Measurements from ENCODE around the gene SPEG. TPM values are rescaled to one million over a fixed set of nuclear protein-coding genes. Genes with fewer than 3 reads are reported as not detected.

Gene SPEG
- total RNA-seq, 1 experiment from 2014 or later = 55.3 TPM

GRCh38 chr2:219536967-219537366 lies 102.3 kb downstream of the SPEG start (continued):
- no peak for TF ChIP-seq ZNF416 (CRISPR knock-in tag; IDR thresholded peaks at IDR 0.05)
- TF ChIP-seq, protein P1, sequence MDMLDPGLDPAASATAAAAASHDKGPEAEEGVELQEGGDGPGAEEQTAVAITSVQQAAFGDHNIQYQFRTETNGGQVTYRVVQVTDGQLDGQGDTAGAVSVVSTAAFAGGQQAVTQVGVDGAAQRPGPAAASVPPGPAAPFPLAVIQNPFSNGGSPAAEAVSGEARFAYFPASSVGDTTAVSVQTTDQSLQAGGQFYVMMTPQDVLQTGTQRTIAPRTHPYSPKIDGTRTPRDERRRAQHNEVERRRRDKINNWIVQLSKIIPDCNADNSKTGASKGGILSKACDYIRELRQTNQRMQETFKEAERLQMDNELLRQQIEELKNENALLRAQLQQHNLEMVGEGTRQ (CRISPR knock-in tag; IDR thresholded peaks at IDR 0.05) = no peak

GRCh38 chr2:219537657-219538488 lies 103.2 kb downstream of the SPEG start:
- Mint-ChIP-seq H3K27ac (no peak overlapping the region), H3K36me3 (peaks cover 22% of the 10 kb centered on the region), H3K9me3 (no peaks in the 10 kb centered on the region), H3K4me1 (peaks cover 27% of the 10 kb centered on the region), H3K4me3 (no peak overlapping the region), H3K27me3 (ENCODE audit: low read depth) (no peaks in the 10 kb centered on the region; the same call in none of the 2 replicates)
- TF ChIP-seq IRF1 (CRISPR knock-in tag; IDR thresholded peaks at IDR 0.05) = no peak
- TF ChIP-seq ZNF532 (CRISPR knock-in tag; IDR thresholded peaks at IDR 0.05; ENCODE audit: borderline replicate concordance) = no peak
- TF ChIP-seq, protein P2, sequence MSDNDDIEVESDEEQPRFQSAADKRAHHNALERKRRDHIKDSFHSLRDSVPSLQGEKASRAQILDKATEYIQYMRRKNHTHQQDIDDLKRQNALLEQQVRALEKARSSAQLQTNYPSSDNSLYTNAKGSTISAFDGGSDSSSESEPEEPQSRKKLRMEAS (CRISPR knock-in tag; IDR thresholded peaks at IDR 0.05) = 0 out of 2 replicates have a peak, but pooled peaks have one; percentile 20
- ATAC-seq (peak; percentile 38), DNase-seq (ENCODE audit: low spot score) (peak; percentile 51)
- ChIA-PET POLR2A (interaction anchor here (1.1 to 1.3 kb wide), 2 partner anchors 24 to 33 kb away, joined by 3 read pairs; partner anchors contain the start of gene OBSL1), CTCF (interaction anchor here (0.6 to 41.3 kb wide), 25 partner anchors 8 to 168 kb away, joined by 3 to 2316 read pairs (median 6); partner anchors contain the start of genes DNPEP and GMPPA)

DNA sequence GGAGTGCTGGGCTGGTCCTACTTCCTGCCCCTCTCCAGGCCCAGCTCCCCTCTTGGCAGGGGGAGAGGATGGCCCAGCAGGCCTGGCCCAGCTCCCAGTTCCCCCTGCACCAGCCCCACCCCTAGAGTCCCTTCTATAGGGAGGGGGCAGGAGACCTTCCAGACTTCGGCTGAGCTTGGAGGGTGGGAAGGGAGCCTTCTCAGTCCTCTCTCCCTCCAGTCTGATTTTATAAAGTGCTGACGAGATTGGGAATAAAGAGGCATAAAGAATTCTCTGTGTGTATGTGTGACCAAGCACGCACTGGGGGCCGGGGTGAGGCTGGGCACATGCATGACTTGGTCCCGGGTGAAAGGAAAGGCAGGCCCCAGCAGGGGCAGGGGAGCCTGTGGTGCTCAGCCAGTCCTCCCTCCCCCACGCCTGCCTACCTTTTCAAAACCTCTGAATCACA lies 103.9 kb downstream of the SPEG start:
- H3K9me3 Mint-ChIP-seq = no peaks in the 10 kb centered on the region
- H3K36me3 Mint-ChIP-seq = peaks cover 22% of the 10 kb centered on the region
- H3K27ac Mint-ChIP-seq = peak overlapping the region; percentile 54
- no peaks in the 10 kb centered on the region; the same call in none of the 2 replicates for H3K27me3 Mint-ChIP-seq (ENCODE audit: low read depth)
- CTCF ChIA-PET = interaction anchor here (0.7 to 41.3 kb wide), 16 partner anchors 8 to 151 kb away, joined by 3 to 2316 read pairs (median 8); partner anchors contain the start of genes GMPPA and STK11IP
- no peak for TF ChIP-seq NFATC4 (CRISPR knock-in tag; IDR thresholded peaks at IDR 0.05)
- TF ChIP-seq E2F4 (CRISPR knock-in tag; IDR thresholded peaks at IDR 0.05; ENCODE audit: borderline replicate concordance, low read depth) = no peak
- TF ChIP-seq ZNF532 (CRISPR knock-in tag; IDR thresholded peaks at IDR 0.05; ENCODE audit: borderline replicate concordance) = no peak
- TF ChIP-seq ZNF138 (CRISPR knock-in tag; conservative IDR thresholded peaks at IDR 0.05) = no peak
- TF ChIP-seq RELA (CRISPR knock-in tag; IDR thresholded peaks at IDR 0.05; ENCODE audit: borderline replicate concordance) = no peak
- no peak for TF ChIP-seq MYBL2 (CRISPR knock-in tag; IDR thresholded peaks at IDR 0.05)
- ATAC-seq (0 out of 2 replicates have a peak, but pooled peaks have one; percentile 1), DNase-seq (ENCODE audit: low spot score) (no peak)
- POLR2A ChIA-PET = no interaction called here
- H3K4me3 Mint-ChIP-seq = no peak overlapping the region; the same call in 1 of the 2 replicates
- H3K4me1 Mint-ChIP-seq = peaks cover 28% of the 10 kb centered on the region
